NCI-H1105 (cell line): Measurements from ENCODE around the gene SLC35G1.

Source experiments
- DNase-seq: peaks from one replicate; lab custom pipeline; 2025; lab: John Stamatoyannopoulos, UW

SLC35G1 gene

GRCh38 chr10:93893646-93894515 lies at the start of gene SLC35G1:
Gene SLC35G1 (plus strand): TSS chr10:93893978. CDS start chr10:93894034, 56 bp downstream.
- peak; percentile 33 for DNase-seq

- DNase-seq = no peak
These were observed 48.7 kb upstream of the SLC35G1 start for GRCh38 chr10:93844979-93845626.

DNA sequence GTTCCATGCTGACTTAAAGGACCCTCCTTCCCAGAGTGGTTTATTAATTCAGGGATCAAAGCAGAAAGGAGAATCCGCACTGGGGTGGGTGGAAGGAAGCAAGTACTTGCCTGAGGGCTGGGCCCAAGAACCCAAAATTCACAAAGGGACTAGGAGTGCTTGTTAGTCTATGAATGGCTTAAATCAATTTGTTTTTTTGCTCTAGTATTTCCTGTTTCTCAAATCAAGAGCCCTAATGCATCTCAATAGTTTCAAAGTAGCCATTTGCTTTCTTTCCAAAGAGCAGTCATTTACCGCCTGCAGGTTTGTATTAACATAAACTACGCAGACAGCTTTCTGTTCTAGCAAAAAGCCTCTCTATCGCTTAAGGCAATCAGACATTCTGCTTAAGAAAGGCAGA lies 44.2 kb upstream of the SLC35G1 start:
- DNase-seq = no peak

DNA sequence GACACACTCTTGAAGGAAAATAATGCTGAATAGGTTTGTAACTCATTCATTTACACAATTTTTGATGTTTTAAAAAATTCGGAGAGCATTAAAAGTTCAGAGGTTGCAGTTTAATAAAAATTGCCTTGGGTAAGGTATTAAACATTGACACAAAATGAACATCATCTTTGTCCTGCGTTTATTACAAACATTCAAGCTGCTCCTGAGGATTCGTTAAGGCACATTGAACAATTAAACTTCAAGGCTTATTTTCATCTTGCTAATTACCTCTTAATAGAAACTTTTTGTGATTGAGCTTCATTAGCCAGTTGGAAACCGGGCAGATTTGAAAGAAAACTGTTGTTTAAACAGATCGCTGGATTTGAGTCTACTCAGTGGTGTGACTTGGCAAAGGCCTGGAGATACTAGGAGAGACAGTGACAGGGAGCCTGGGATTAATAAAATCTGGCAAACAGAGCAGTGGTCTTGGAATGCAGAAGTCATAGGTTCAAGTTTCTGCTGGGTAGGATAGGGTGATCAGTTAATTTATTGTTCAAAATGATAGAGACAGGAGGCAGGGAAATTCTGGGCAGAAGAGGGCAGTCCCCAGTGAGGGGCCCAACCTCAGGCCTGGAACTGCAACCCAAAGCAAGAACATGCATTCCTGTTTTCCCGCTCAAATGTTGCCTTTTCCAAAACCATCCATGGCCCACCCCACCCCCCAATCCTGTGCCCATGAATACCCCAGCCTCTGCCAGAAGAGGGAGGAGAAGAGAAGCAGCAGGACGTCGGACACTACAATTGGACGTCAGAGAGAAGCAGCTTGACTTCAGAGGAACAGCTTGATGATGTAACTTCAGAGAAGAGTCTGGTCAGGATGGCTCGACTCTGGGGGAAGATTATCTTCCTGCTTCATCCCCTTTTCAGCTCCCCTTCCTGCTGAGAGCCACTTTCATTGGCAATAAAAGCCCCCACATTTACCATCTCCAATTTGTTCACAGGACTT lies 43.5 kb upstream of the SLC35G1 start:
- no peak for DNase-seq

- DNase-seq = no peak
These were observed 42.6 kb upstream of the SLC35G1 start for GRCh38 chr10:93851169-93851568.

GRCh38 chr10:93852476-93853095 lies 41.2 kb upstream of the SLC35G1 start:
- DNase-seq = no peak

DNA sequence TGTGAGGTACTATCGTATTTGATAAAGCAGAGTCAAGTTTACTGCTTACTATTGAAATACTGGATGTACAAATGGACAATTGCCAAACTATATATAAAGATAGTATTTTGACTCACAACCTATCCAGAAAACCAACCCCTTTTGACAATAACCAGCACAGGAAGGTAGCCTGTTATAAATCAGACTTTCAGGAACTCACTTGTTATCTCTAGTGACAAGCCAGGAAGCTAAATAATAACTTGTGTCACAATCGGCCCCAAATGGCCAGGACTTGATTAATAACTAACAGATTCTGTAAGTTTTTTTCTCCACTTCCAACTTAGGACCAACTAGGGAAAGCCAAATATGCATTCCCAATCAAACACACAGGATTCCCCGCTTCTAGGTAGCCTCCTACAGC lies 38.8 kb upstream of the SLC35G1 start:
- DNase-seq = no peak

DNA sequence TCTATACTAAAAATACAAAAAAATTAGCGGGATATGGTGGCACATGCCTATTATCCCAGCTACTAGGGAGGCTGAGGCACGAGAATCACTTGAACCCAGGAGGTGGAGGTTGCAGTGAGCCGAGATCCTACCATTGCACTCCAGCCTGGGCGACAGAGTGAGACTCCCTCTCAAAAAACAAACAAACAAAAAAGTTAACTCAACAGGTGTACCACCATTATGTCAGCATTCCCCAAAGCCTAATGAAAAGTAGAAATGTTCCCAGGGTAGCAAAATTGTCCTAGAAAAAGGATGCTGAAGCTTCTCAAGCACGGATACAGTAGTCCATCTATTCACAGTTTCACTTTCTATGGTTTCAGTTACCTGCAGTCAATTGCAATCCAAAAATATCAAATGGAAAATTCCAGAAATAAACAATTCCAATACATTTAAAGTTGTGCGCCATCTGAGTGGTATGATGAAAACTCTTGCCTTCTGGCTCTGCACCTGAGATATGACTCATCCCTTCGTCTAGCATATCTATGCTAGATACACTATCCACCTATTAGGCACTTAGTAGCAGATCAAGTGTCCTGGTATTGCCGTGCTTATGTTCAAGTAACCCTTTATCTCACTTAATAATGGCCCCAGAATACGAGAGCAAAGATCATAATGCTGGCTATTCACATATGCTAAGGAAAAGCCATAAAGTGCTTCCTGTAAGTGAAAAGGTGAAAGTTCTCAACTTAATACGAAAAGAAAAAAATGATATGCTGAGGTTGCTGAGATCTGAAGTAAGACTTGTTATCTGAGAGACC lies 37.2 kb upstream of the SLC35G1 start:
- DNase-seq = no peak

- DNase-seq = no peak
These were observed 34.6 kb upstream of the SLC35G1 start for GRCh38 chr10:93859049-93859655.

DNA sequence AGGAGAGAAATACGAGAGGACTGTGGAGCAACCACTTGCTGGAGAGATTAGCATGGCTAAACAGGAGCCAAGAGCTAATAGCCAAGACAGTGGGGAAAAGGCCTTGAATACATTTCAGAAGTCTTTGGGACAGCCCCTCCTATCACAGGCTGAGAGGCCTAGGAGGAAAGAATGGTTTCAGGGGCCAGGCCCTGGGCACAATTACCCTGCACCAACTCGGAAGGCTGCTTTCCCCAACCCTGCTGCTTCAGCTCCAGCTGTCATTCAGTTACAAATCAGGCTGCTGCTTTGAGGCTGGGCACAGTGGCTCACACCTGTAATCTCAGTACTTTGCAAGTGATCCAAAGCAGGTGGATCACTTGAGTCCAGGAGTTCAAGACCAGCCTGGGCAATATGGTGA lies 32.0 kb upstream of the SLC35G1 start:
- no peak for DNase-seq

- DNase-seq = no peak
These were observed 27.9 kb upstream of the SLC35G1 start for GRCh38 chr10:93865794-93866425.

GRCh38 chr10:93867525-93867924 lies 26.3 kb upstream of the SLC35G1 start:
- DNase-seq = no peak

GRCh38 chr10:93871671-93872204 lies 22.0 kb upstream of the SLC35G1 start:
- DNase-seq = no peak

- DNase-seq = no peak
These were observed 21.2 kb upstream of the SLC35G1 start for GRCh38 chr10:93872375-93873158.

GRCh38 chr10:93873420-93874115 lies 20.2 kb upstream of the SLC35G1 start:
- no peak for DNase-seq

- DNase-seq = peak; percentile 44
These were observed 19.3 kb upstream of the SLC35G1 start for GRCh38 chr10:93874309-93875031.

GRCh38 chr10:93875032-93875358 lies 18.8 kb upstream of the SLC35G1 start:
- no peak for DNase-seq

- DNase-seq = no peak
These were observed 17.4 kb upstream of the SLC35G1 start for GRCh38 chr10:93876381-93876780.
